Activated CD8-positive, alpha-beta T cell treated with anti-CD3 and anti-CD28 coated beads for 36 hours (primary cell): ENCODE results near the gene SHROOM2. TPM values are rescaled to one million over a fixed set of nuclear protein-coding genes. Genes with fewer than 3 reads are reported as not detected.

ENCODE experiments used
- ATAC-seq: fragments of 200-7000 bp; cut with Tn5 transposase; one replicate; pipeline ENCODE4 v1.10.0; 2021; ENCODE audit warnings: mild to moderate bottlenecking, moderate library complexity
- CTCF ChIA-PET: fragments of 350-600 bp; sonication (Branson Sonifier 250); formaldehyde crosslinking; loops from one replicate; lab custom pipeline; 2021; ENCODE audit warnings: antibody characterized with exemption; lab: Charles Lee
- POLR2A ChIA-PET: fragments of 350-600 bp; sonication (Branson Sonifier 250); formaldehyde crosslinking; loops from one replicate; lab custom pipeline; 2021; ENCODE audit warnings: antibody characterized with exemption; lab: Charles Lee
- DNase-seq: peaks from one replicate; pipeline ENCODE4 v3.0.0-alpha.2; 2020
- H3K27ac Mint-ChIP-seq: one replicate; pipeline ENCODE4 v1.8.0; 2021; ENCODE audit warnings: mild to moderate bottlenecking, mixed read lengths
- H3K27me3 Mint-ChIP-seq: one replicate; pipeline ENCODE4 v1.8.0; 2021; ENCODE audit warnings: mixed read lengths
- H3K36me3 Mint-ChIP-seq: one replicate; pipeline ENCODE4 v1.8.0; 2021; ENCODE audit warnings: low read depth, mixed read lengths
- H3K4me1 Mint-ChIP-seq: one replicate; pipeline ENCODE4 v1.8.0; 2021; ENCODE audit warnings: low read depth, mixed read lengths
- H3K4me3 Mint-ChIP-seq: one replicate; pipeline ENCODE4 v1.8.0; 2021; ENCODE audit warnings: mild to moderate bottlenecking, moderate library complexity, mixed read lengths
- H3K9me3 Mint-ChIP-seq: one replicate; pipeline ENCODE4 v1.8.0; 2021; ENCODE audit warnings: mixed read lengths
- CTCF ChIP-seq: fragments of 200-600 bp; IDR thresholded peaks from one replicate; pipeline ENCODE4 v1.8.0; 2022; ENCODE audit warnings: antibody characterized with exemption, mild to moderate bottlenecking
- intact Hi-C: fragments of 100-400 bp; cut with micrococcal nuclease; formaldehyde crosslinking; loops from one replicate; pipeline ENCODE4 v1.10.0; 2022
- total RNA-seq, 2 experiments: library from RNA; stranded (reverse); gene quantifications; one replicate each; pipeline ENCODE4 v1.2.3, GENCODE V29; 2021

The SHROOM2 gene
- total RNA-seq, 2 experiments from 2014 or later, result not detected

GRCh38 chrX:9909254-9909653, 123.0 kb downstream of the SHROOM2 start:
- H3K36me3 Mint-ChIP-seq, result no peaks in the 10 kb centered on the region
- peaks cover 9% of the 10 kb centered on the region for H3K27me3 Mint-ChIP-seq
- no peak overlapping the region for H3K27ac Mint-ChIP-seq
- CTCF ChIA-PET, result no interaction called here
- ATAC-seq, result no peak
- intact Hi-C loops, result no loop called here
- DNase-seq, result no peak
- TF ChIP-seq CTCF, result no peak
- no peak overlapping the region for H3K4me3 Mint-ChIP-seq
- POLR2A ChIA-PET, result no interaction called here
- no peaks in the 10 kb centered on the region for H3K4me1 Mint-ChIP-seq
- no peaks in the 10 kb centered on the region for H3K9me3 Mint-ChIP-seq

GRCh38 chrX:9911487-9911886, 125.3 kb downstream of the SHROOM2 start:
- intact Hi-C loops, result no loop called here
- ATAC-seq (no peak), DNase-seq (no peak)
- Mint-ChIP-seq H3K9me3 (no peaks in the 10 kb centered on the region), H3K27me3 (peaks cover 13% of the 10 kb centered on the region), H3K36me3 (no peaks in the 10 kb centered on the region), H3K4me3 (no peak overlapping the region), H3K4me1 (no peaks in the 10 kb centered on the region), H3K27ac (no peak overlapping the region)
- TF ChIP-seq CTCF, result no peak
- CTCF ChIA-PET, result no interaction called here
- POLR2A ChIA-PET, result no interaction called here

- Mint-ChIP-seq H3K4me1 (no peaks in the 10 kb centered on the region), H3K36me3 (no peaks in the 10 kb centered on the region), H3K27me3 (peaks cover 13% of the 10 kb centered on the region), H3K4me3 (no peak overlapping the region), H3K27ac (no peak overlapping the region), H3K9me3 (no peaks in the 10 kb centered on the region)
- ChIA-PET CTCF (no interaction called here), POLR2A (no interaction called here)
- ATAC-seq (no peak), DNase-seq (no peak)
- TF ChIP-seq CTCF, result no peak
- intact Hi-C loops, result no loop called here
These were observed 126.3 kb downstream of the SHROOM2 start for GRCh38 chrX:9912351-9913145.

- ATAC-seq, result no peak
- peaks cover 13% of the 10 kb centered on the region for H3K27me3 Mint-ChIP-seq
- H3K9me3 Mint-ChIP-seq, result no peaks in the 10 kb centered on the region
- H3K4me1 Mint-ChIP-seq, result no peaks in the 10 kb centered on the region
- ChIA-PET CTCF (no interaction called here), POLR2A (no interaction called here)
- no peak overlapping the region for H3K27ac Mint-ChIP-seq
- H3K4me3 Mint-ChIP-seq, result no peak overlapping the region
- intact Hi-C loops, result no loop called here
- no peak for DNase-seq
- no peaks in the 10 kb centered on the region for H3K36me3 Mint-ChIP-seq
- TF ChIP-seq CTCF, result no peak
These were observed 126.9 kb downstream of the SHROOM2 start for GRCh38 chrX:9913146-9913433.

GRCh38 chrX:9917861-9918260, 131.6 kb downstream of the SHROOM2 start:
- no peak for TF ChIP-seq CTCF
- Mint-ChIP-seq H3K4me3 (no peak overlapping the region), H3K27ac (no peak overlapping the region), H3K9me3 (no peaks in the 10 kb centered on the region), H3K36me3 (no peaks in the 10 kb centered on the region), H3K4me1 (no peaks in the 10 kb centered on the region), H3K27me3 (peaks cover 9% of the 10 kb centered on the region)
- ATAC-seq (no peak), DNase-seq (no peak)
- POLR2A ChIA-PET, result no interaction called here
- CTCF ChIA-PET, result no interaction called here
- intact Hi-C loops, result no loop called here
